HEK293 (cell line): ENCODE data around the gene TDRKH.

Source experiments
- GLI4 ChIP-seq: fragments of 450-650 bp; formaldehyde crosslinking; IDR thresholded peaks from 2 replicates; pipeline ENCODE4 v1.5.1; 2016; ENCODE audit warnings: missing biosample characterization, missing genetic modification characterization
- ZFP37 ChIP-seq: fragments of 450-650 bp; formaldehyde crosslinking; IDR thresholded peaks from 2 replicates; pipeline ENCODE4 v1.5.1; 2016; ENCODE audit warnings: missing biosample characterization, missing genetic modification characterization
- ZNF121 ChIP-seq: fragments of 450-650 bp; formaldehyde crosslinking; IDR thresholded peaks from 2 replicates; pipeline ENCODE4 v1.5.1; 2016; ENCODE audit warnings: missing biosample characterization, missing genetic modification characterization
- ZNF132 ChIP-seq: fragments of 450-650 bp; formaldehyde crosslinking; IDR thresholded peaks from 2 replicates; pipeline ENCODE4 v1.5.1; 2017; ENCODE audit warnings: missing biosample characterization, missing genetic modification characterization, borderline replicate concordance
- ZNF174 ChIP-seq: fragments of 450-650 bp; formaldehyde crosslinking; IDR thresholded peaks from 2 replicates; pipeline ENCODE4 v1.5.0; 2017; ENCODE audit warnings: missing biosample characterization, mild to moderate bottlenecking, missing genetic modification characterization
- ZNF274 ChIP-seq, 2 experiments: fragments of 200-500 bp in 1 of 2; fragments of 450-650 bp in 1 of 2; sonication (Bioruptor generic) in 1 of 2; formaldehyde crosslinking in 1 of 2; IDR thresholded peaks; 2 replicates each; pipeline versions ENCODE4 v1.5.1 to v1.6.1; 2014 to 2016; ENCODE audit warnings: borderline replicate concordance in 1 of 2, inconsistent platforms in 1 of 2, low read length in 1 of 2, missing biosample characterization in 1 of 2, missing genetic modification characterization in 1 of 2
- ZNF530 ChIP-seq: fragments of 450-650 bp; formaldehyde crosslinking; IDR thresholded peaks from 2 replicates; pipeline ENCODE4 v1.5.1; 2016; ENCODE audit warnings: low read depth, missing biosample characterization, missing genetic modification characterization
- ZNF621 ChIP-seq: fragments of 450-650 bp; formaldehyde crosslinking; IDR thresholded peaks from 2 replicates; pipeline ENCODE4 v1.5.1; 2017; ENCODE audit warnings: missing biosample characterization, missing genetic modification characterization
- ZNF830 ChIP-seq: fragments of 450-650 bp; IDR thresholded peaks from 2 replicates; pipeline ENCODE4 v1.5.0; 2018; ENCODE audit warnings: missing biosample characterization, missing genetic modification characterization, low read depth, mild to moderate bottlenecking, moderate library complexity
- ZSCAN23 ChIP-seq: fragments of 450-650 bp; formaldehyde crosslinking; IDR thresholded peaks from 2 replicates; pipeline ENCODE4 v1.5.1; 2016; ENCODE audit warnings: missing biosample characterization, missing genetic modification characterization
- TF ChIP-seq, protein P1 (sequence below): fragments of 450-650 bp; formaldehyde crosslinking; IDR thresholded peaks from 2 replicates; pipeline ENCODE4 v1.5.1; 2016; ENCODE audit warnings: missing biosample characterization, missing genetic modification characterization
- TF ChIP-seq, protein P2 (sequence below): fragments of 450-650 bp; formaldehyde crosslinking; IDR thresholded peaks from 2 replicates; pipeline ENCODE4 v1.5.1; 2016; ENCODE audit warnings: missing biosample characterization, missing genetic modification characterization
- TF ChIP-seq, protein P3 (sequence below): fragments of 450-650 bp; formaldehyde crosslinking; IDR thresholded peaks from 2 replicates; pipeline ENCODE4 v1.5.1; 2017; ENCODE audit warnings: missing biosample characterization, missing genetic modification characterization

DNA sequence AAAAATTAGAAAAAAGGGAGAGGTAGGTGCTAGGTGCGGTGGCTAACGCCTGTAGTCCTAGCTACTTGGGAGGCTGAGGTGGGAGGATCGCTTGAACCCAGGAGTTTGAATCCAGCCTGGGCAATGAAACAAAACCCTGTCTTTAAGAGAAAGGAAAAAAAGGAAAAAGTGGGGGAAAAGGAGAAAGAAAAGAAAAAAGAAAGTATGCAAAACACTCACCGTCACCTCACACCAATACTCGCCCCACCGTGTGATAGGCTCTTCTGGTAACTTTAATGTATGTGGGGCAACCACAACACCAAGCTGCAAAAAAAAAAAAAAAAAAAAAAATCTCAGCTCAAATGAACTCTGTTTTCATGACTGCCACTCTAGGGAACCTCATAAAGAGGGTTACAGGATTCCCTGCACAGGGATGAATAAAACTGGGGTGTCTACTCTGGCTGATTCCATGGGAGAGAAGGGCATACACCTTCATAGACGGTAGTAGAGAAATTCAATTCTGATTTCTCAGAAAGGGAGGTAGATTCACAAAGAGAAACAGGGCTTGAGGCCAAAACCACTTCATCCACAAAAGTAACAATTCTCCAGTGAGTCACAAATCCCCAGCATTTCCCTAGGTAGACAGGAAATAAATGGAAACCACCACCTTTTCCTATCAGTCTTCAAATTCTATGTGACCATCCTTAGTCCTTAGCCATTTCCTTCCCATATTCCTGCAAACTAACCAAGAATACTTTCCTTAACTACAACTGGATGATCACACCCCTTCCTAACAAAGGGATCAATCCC is 29.5 kb downstream of the TDRKH start:
- TF ChIP-seq ZSCAN23 (tag by site-specific recombination) (no peak), ZFP37 (no peak), ZNF132 (tag by site-specific recombination) (no peak), ZNF174 (tag by site-specific recombination) (no peak), ZNF530 (no peak), ZNF121 (no peak), ZNF621 (tag by site-specific recombination) (no peak), ZNF830 (tag by site-specific recombination) (no peak), GLI4 (tag by site-specific recombination) (no peak), ZNF274 (IDR thresholded peaks at IDR 0.05; ENCODE audit: low read length) (no peak), ZNF274 (tag by site-specific recombination; IDR thresholded peaks at IDR 0.05; ENCODE audit: borderline replicate concordance) (no peak)
- TF ChIP-seq, protein P1, sequence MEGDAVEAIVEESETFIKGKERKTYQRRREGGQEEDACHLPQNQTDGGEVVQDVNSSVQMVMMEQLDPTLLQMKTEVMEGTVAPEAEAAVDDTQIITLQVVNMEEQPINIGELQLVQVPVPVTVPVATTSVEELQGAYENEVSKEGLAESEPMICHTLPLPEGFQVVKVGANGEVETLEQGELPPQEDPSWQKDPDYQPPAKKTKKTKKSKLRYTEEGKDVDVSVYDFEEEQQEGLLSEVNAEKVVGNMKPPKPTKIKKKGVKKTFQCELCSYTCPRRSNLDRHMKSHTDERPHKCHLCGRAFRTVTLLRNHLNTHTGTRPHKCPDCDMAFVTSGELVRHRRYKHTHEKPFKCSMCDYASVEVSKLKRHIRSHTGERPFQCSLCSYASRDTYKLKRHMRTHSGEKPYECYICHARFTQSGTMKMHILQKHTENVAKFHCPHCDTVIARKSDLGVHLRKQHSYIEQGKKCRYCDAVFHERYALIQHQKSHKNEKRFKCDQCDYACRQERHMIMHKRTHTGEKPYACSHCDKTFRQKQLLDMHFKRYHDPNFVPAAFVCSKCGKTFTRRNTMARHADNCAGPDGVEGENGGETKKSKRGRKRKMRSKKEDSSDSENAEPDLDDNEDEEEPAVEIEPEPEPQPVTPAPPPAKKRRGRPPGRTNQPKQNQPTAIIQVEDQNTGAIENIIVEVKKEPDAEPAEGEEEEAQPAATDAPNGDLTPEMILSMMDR, result no peak
- TF ChIP-seq, protein P2, sequence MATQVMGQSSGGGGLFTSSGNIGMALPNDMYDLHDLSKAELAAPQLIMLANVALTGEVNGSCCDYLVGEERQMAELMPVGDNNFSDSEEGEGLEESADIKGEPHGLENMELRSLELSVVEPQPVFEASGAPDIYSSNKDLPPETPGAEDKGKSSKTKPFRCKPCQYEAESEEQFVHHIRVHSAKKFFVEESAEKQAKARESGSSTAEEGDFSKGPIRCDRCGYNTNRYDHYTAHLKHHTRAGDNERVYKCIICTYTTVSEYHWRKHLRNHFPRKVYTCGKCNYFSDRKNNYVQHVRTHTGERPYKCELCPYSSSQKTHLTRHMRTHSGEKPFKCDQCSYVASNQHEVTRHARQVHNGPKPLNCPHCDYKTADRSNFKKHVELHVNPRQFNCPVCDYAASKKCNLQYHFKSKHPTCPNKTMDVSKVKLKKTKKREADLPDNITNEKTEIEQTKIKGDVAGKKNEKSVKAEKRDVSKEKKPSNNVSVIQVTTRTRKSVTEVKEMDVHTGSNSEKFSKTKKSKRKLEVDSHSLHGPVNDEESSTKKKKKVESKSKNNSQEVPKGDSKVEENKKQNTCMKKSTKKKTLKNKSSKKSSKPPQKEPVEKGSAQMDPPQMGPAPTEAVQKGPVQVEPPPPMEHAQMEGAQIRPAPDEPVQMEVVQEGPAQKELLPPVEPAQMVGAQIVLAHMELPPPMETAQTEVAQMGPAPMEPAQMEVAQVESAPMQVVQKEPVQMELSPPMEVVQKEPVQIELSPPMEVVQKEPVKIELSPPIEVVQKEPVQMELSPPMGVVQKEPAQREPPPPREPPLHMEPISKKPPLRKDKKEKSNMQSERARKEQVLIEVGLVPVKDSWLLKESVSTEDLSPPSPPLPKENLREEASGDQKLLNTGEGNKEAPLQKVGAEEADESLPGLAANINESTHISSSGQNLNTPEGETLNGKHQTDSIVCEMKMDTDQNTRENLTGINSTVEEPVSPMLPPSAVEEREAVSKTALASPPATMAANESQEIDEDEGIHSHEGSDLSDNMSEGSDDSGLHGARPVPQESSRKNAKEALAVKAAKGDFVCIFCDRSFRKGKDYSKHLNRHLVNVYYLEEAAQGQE (tag by site-specific recombination), result no peak
- TF ChIP-seq, protein P3, sequence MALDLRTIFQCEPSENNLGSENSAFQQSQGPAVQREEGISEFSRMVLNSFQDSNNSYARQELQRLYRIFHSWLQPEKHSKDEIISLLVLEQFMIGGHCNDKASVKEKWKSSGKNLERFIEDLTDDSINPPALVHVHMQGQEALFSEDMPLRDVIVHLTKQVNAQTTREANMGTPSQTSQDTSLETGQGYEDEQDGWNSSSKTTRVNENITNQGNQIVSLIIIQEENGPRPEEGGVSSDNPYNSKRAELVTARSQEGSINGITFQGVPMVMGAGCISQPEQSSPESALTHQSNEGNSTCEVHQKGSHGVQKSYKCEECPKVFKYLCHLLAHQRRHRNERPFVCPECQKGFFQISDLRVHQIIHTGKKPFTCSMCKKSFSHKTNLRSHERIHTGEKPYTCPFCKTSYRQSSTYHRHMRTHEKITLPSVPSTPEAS (tag by site-specific recombination), result no peak
